Loucy (cell line): ENCODE data around the gene RAI14.

Source experiments
- EZH2phosphoT487 ChIP-seq: fragments of 200-600 bp; IDR thresholded peaks from 2 replicates; pipeline ENCODE4 v1.6.1; 2018; ENCODE audit warnings: antibody characterized with exemption, mild to moderate bottlenecking, moderate library complexity, borderline replicate concordance
- TF ChIP-seq, protein P1 (sequence below): fragments of 200-600 bp; sonication (generic); conservative IDR thresholded peaks from 2 replicates; pipeline ENCODE4 v1.5.1; 2014; ENCODE audit warnings: mild to moderate bottlenecking, antibody characterized with exemption, low read length

DNA sequence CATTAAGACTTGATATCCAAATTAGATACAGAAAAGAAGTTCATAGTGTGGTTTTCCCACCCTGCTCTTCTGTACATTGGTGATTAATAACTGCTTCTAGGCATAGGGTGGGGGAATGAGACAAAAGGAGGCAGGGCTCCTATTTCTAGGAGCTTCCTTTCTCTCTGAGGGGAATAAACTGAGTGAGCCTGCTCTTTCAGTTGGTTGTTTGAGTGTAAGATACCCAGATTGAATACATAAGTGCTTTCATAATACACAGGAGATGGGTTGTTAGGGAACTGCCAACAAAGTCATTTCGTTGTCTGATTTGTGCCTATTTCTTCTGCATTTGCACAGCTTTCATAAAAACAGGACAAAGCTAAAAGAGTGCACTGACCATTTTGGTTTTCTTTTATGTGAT lies 133.9 kb downstream of the RAI14 start:
- TF ChIP-seq, protein P1, sequence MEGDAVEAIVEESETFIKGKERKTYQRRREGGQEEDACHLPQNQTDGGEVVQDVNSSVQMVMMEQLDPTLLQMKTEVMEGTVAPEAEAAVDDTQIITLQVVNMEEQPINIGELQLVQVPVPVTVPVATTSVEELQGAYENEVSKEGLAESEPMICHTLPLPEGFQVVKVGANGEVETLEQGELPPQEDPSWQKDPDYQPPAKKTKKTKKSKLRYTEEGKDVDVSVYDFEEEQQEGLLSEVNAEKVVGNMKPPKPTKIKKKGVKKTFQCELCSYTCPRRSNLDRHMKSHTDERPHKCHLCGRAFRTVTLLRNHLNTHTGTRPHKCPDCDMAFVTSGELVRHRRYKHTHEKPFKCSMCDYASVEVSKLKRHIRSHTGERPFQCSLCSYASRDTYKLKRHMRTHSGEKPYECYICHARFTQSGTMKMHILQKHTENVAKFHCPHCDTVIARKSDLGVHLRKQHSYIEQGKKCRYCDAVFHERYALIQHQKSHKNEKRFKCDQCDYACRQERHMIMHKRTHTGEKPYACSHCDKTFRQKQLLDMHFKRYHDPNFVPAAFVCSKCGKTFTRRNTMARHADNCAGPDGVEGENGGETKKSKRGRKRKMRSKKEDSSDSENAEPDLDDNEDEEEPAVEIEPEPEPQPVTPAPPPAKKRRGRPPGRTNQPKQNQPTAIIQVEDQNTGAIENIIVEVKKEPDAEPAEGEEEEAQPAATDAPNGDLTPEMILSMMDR = no peak
- TF ChIP-seq EZH2phosphoT487 = no peak
